ENCODE measurements around the gene GJB1. TPM values are rescaled to one million over a fixed set of nuclear protein-coding genes. Genes with fewer than 3 reads are reported as not detected.

The GJB1 gene
- total RNA-seq, 1 donor from 2014 or later, result 1.7 TPM

DNA sequence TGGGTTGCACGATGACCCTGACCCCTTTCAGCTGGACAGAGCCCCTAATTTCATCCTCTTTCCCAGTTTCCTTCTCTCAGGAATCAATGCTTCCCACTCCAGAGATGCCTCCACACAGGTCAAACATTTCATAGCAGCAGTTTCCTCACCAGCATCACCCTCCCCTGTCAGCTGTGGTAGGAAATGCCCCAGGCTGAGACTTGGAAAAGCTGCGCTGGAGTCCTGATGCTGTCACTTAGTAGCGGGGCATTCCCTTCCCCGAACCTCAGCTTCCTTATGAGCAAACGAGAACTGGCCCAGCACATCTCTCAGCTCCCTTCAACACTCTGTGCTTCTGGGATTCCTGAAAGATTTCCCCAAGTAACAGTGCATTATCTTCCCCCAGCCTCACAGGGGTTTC, 2.7 kb downstream of the GJB1 start:
- H3K27me3 ChIP-seq (ENCODE audit: low read depth), result no peaks in the 10 kb centered on the region

DNA sequence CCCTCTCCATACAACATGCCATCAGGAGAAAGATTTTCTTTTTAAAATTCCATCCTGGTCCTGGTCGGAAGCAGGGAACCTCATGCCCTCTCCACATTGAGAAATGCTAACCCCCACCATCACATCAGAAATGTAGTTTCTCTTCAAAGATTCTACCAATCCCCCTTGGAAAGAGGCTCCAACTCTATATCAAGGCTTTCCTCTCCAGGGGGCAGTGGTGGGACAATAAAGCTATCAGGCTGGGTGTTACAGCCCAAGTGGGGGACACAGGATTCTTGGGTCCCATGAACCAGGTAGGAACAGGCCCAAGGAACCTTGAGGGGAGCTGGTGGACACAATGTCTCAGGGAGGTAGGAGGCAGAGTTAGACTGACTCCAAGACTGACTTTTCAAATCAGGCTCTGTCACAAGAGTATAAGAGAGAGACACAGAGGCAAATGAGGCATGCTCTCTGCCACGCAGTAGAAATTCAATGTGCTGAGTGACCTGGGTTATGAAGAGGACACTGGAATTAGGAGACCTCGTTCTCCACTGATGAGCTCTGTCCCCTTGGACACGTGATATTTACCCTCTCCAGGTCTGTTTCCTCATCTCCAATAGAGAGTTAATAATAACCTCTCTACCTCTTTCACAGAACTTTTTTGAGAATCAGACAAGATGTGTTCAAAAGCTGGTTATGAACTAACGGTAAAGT, 4.5 kb downstream of the GJB1 start:
- no peak overlapping the region for H3K27ac ChIP-seq
- intact Hi-C loops (cut with DNase I), result no loop called here
- H3K27me3 ChIP-seq (ENCODE audit: low read depth), result no peaks in the 10 kb centered on the region

More for the DNA sequence above, 2.7 kb downstream of the GJB1 start:
- H3K4me3 ChIP-seq, result no peak overlapping the region
- no peak for ATAC-seq
- no peaks in the 10 kb centered on the region for H3K9me3 ChIP-seq
- intact Hi-C loops (cut with DNase I), result no loop called here
- no peaks in the 10 kb centered on the region for H3K36me3 ChIP-seq
- TF ChIP-seq, protein P1, sequence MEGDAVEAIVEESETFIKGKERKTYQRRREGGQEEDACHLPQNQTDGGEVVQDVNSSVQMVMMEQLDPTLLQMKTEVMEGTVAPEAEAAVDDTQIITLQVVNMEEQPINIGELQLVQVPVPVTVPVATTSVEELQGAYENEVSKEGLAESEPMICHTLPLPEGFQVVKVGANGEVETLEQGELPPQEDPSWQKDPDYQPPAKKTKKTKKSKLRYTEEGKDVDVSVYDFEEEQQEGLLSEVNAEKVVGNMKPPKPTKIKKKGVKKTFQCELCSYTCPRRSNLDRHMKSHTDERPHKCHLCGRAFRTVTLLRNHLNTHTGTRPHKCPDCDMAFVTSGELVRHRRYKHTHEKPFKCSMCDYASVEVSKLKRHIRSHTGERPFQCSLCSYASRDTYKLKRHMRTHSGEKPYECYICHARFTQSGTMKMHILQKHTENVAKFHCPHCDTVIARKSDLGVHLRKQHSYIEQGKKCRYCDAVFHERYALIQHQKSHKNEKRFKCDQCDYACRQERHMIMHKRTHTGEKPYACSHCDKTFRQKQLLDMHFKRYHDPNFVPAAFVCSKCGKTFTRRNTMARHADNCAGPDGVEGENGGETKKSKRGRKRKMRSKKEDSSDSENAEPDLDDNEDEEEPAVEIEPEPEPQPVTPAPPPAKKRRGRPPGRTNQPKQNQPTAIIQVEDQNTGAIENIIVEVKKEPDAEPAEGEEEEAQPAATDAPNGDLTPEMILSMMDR (IDR thresholded peaks at IDR 0.05), result no peak
- no peaks in the 10 kb centered on the region for H3K4me1 ChIP-seq
- no peak for DNase-seq
- no peak overlapping the region for H3K27ac ChIP-seq

DNA sequence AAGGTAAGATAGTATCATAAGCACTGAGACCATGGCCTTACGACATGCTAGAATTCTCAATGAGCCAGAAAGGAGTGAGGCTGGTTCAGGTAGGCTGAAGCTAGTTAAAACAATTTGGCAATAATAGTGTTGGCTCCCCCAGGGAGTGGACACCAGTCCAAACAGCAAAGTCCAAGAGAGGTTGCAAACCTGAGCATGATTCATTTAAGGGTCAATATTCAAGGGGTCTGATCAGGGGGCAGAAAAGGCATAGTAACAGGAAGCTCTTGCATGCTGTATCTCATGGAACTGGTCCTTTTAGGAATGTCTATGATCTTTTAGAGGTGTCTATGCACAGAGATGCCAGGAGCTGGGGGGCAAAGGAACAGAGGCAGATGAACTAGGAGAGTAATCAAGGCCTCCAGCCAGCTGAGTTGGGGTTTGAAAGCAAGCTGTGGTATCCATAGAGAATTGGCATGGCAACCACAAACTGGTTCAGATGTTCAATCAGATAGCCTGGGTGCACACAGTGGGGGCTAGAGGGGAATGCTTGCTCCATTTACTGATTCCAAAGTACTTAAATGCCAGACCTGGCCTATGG, 5.1 kb downstream of the GJB1 start:
- no peak for DNase-seq
- H3K4me1 ChIP-seq, result no peaks in the 10 kb centered on the region
- no peak for ATAC-seq
- H3K9me3 ChIP-seq, result no peaks in the 10 kb centered on the region
- no peaks in the 10 kb centered on the region for H3K36me3 ChIP-seq
- no peak overlapping the region for H3K4me3 ChIP-seq
- TF ChIP-seq, protein P1 (IDR thresholded peaks at IDR 0.05), result no peak
- no peaks in the 10 kb centered on the region for H3K27me3 ChIP-seq (ENCODE audit: low read depth)
- no peak overlapping the region for H3K27ac ChIP-seq
- intact Hi-C loops (cut with DNase I), result no loop called here

More for the DNA sequence above, 4.5 kb downstream of the GJB1 start:
- TF ChIP-seq, protein P1 (IDR thresholded peaks at IDR 0.05), result no peak
- Histone ChIP-seq H3K4me3 (no peak overlapping the region), H3K36me3 (no peaks in the 10 kb centered on the region), H3K9me3 (no peaks in the 10 kb centered on the region), H3K4me1 (no peaks in the 10 kb centered on the region)
- ATAC-seq (no peak), DNase-seq (no peak)

DNA sequence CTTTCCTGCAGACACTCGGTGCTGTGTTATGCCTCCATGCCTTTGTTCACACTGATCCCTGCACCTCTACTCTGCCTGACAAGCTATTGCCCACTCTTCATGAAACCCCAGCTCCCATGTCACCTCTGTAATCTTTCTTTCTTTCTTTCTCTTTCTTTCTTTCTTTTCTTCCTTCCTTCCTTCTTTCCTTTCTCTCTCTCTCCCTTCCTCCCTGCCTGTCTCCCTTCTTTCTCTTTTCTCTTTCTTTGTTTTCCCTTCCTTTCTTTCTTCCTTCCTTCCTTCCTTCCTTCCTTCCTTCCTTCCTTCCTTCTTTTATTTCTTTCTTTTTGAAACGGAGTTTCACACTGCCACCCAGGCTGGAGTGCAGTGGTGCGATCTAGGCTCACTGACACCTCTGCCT, 12.5 kb downstream of the GJB1 start:
- Histone ChIP-seq H3K9me3 (no peaks in the 10 kb centered on the region), H3K4me3 (no peak overlapping the region), H3K27ac (no peak overlapping the region), H3K36me3 (peaks cover 1% of the 10 kb centered on the region), H3K27me3 (ENCODE audit: low read depth) (no peaks in the 10 kb centered on the region), H3K4me1 (no peaks in the 10 kb centered on the region)
- TF ChIP-seq, protein P1 (IDR thresholded peaks at IDR 0.05), result no peak
- no peak for DNase-seq
- no peak for ATAC-seq
- intact Hi-C loops (cut with DNase I), result no loop called here

DNA sequence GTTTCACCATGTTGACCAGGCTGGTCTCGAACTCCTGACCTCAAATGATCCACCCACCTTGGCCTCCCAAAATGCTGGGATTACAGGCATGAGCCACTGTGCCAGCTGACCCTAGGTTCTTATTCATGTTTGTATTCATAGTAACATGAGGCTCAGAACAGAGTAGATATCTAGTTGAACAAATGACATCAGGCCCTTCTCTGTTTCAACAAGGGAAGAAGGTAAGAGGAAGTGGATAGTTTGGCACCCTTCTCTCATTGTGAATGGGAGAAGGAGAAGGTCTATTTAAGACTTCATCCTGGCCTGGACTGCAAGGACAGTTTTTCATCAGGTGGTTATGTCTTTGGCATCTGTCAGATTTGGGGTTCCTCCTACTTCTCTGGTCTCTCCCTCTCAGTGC, 13.8 kb downstream of the GJB1 start:
- H3K36me3 ChIP-seq, result peaks cover 12% of the 10 kb centered on the region
- H3K27me3 ChIP-seq (ENCODE audit: low read depth), result no peaks in the 10 kb centered on the region
- H3K4me1 ChIP-seq, result no peaks in the 10 kb centered on the region
- H3K9me3 ChIP-seq, result no peaks in the 10 kb centered on the region
- H3K27ac ChIP-seq, result no peak overlapping the region
- TF ChIP-seq, protein P1 (IDR thresholded peaks at IDR 0.05), result no peak
- DNase-seq (no peak), ATAC-seq (no peak)
- intact Hi-C loops (cut with DNase I), result no loop called here
- H3K4me3 ChIP-seq, result no peak overlapping the region
